KMS-11 (cell line): ENCODE data around the gene MIB1.

Experiments
- H2AFZ ChIP-seq: fragments of 200-600 bp; sonication (generic); 2 replicates; pipeline ENCODE4 v1.6.1; 2016; ENCODE audit warnings: antibody characterized with exemption, mixed run types, low read depth
- H3K27ac ChIP-seq: fragments of 200-600 bp; sonication (generic); 2 replicates; pipeline ENCODE4 v1.6.1; 2016; ENCODE audit warnings: mild to moderate bottlenecking, mixed run types
- H3K27me3 ChIP-seq: fragments of 200-600 bp; sonication (generic); 2 replicates; pipeline ENCODE4 v1.6.1; 2017; ENCODE audit warnings: mild to moderate bottlenecking, low read depth, mixed run types, moderate library complexity; ENCODE audit not compliant: insufficient read depth
- H3K36me3 ChIP-seq: fragments of 200-600 bp; sonication (generic); 2 replicates; pipeline ENCODE4 v1.6.1; 2017; ENCODE audit warnings: mild to moderate bottlenecking, mixed run types; ENCODE audit not compliant: insufficient read depth
- H3K4me1 ChIP-seq: fragments of 200-600 bp; sonication (generic); 2 replicates; pipeline ENCODE4 v1.6.1; 2016; ENCODE audit warnings: mild to moderate bottlenecking, low read depth, mixed run types; ENCODE audit not compliant: poor library complexity, severe bottlenecking
- H3K4me2 ChIP-seq: fragments of 200-600 bp; sonication (generic); 2 replicates; pipeline ENCODE4 v1.7.0; 2016; ENCODE audit warnings: mild to moderate bottlenecking, mixed run types
- H3K4me3 ChIP-seq: fragments of 200-600 bp; sonication (generic); IDR thresholded peaks from 2 replicates; pipeline ENCODE4 v1.6.1; 2017; ENCODE audit warnings: low read depth, low read length, mixed read lengths; ENCODE audit not compliant: insufficient read depth
- H3K79me2 ChIP-seq: fragments of 200-600 bp; sonication (generic); 2 replicates; pipeline ENCODE4 v1.6.1; 2016; ENCODE audit warnings: low read depth, mixed run types; ENCODE audit not compliant: insufficient read depth
- H3K9ac ChIP-seq: fragments of 200-600 bp; sonication (generic); 2 replicates; pipeline ENCODE4 v1.6.1; 2016; ENCODE audit warnings: mild to moderate bottlenecking, mixed run types
- H4K20me1 ChIP-seq: fragments of 200-600 bp; sonication (generic); 2 replicates; pipeline ENCODE4 v1.6.1; 2016; ENCODE audit warnings: mild to moderate bottlenecking, mixed run types; ENCODE audit not compliant: insufficient read depth
- CTCF ChIP-seq: fragments of 200-600 bp; sonication (generic); conservative IDR thresholded peaks from 2 replicates; pipeline ENCODE4 v1.6.1; 2017; ENCODE audit warnings: low read depth, mild to moderate bottlenecking, antibody characterized with exemption, low read length, moderate library complexity, mixed read lengths

Gene MIB1

GRCh38 chr18:21760321-21760720, 19.7 kb downstream of the MIB1 start:
- no peak for TF ChIP-seq CTCF
- no peak overlapping the region for H3K4me2 ChIP-seq
- H3K27ac ChIP-seq: no peak overlapping the region
- no peaks in the 10 kb centered on the region for H3K27me3 ChIP-seq
- H3K4me3 ChIP-seq: no peak overlapping the region
- H2AFZ ChIP-seq: no peak overlapping the region
- peaks cover 31% of the 10 kb centered on the region for H3K4me1 ChIP-seq
- no peaks in the 10 kb centered on the region; the same call in 1 of the 2 replicates for H4K20me1 ChIP-seq
- H3K79me2 ChIP-seq: peaks cover 81% of the 10 kb centered on the region
- no peak overlapping the region for H3K9ac ChIP-seq
- no peaks in the 10 kb centered on the region for H3K36me3 ChIP-seq

- Histone ChIP-seq H3K4me2 (no peak overlapping the region), H3K36me3 (peaks cover 6% of the 10 kb centered on the region; the same call in 1 of the 2 replicates), H3K79me2 (peaks cover 73% of the 10 kb centered on the region), H3K27me3 (no peaks in the 10 kb centered on the region), H4K20me1 (no peaks in the 10 kb centered on the region; the same call in 1 of the 2 replicates), H3K9ac (no peak overlapping the region), H3K4me3 (no peak overlapping the region), H3K4me1 (peaks cover 31% of the 10 kb centered on the region), H2AFZ (no peak overlapping the region), H3K27ac (no peak overlapping the region)
- TF ChIP-seq CTCF: no peak
Measured at GRCh38 chr18:21761471-21762115, 21.0 kb downstream of the MIB1 start.

- Histone ChIP-seq H3K4me2 (no peak overlapping the region), H3K79me2 (peaks cover 72% of the 10 kb centered on the region), H4K20me1 (no peaks in the 10 kb centered on the region; the same call in 1 of the 2 replicates), H3K27ac (no peak overlapping the region), H3K36me3 (peaks cover 6% of the 10 kb centered on the region; the same call in 1 of the 2 replicates), H3K4me1 (peaks cover 31% of the 10 kb centered on the region), H3K4me3 (no peak overlapping the region), H3K9ac (no peak overlapping the region), H2AFZ (no peak overlapping the region), H3K27me3 (no peaks in the 10 kb centered on the region)
- no peak for TF ChIP-seq CTCF
Measured at GRCh38 chr18:21762181-21762772, 21.7 kb downstream of the MIB1 start.

- H2AFZ ChIP-seq: no peak overlapping the region
- peaks cover 31% of the 10 kb centered on the region for H3K4me1 ChIP-seq
- no peak overlapping the region for H3K4me2 ChIP-seq
- no peaks in the 10 kb centered on the region for H3K27me3 ChIP-seq
- no peak for TF ChIP-seq CTCF
- H3K79me2 ChIP-seq: peaks cover 63% of the 10 kb centered on the region
- no peak overlapping the region for H3K27ac ChIP-seq
- H3K9ac ChIP-seq: no peak overlapping the region
- H3K4me3 ChIP-seq: no peak overlapping the region
- no peaks in the 10 kb centered on the region; the same call in 1 of the 2 replicates for H4K20me1 ChIP-seq
- peaks cover 6% of the 10 kb centered on the region; the same call in 1 of the 2 replicates for H3K36me3 ChIP-seq
Measured at GRCh38 chr18:21763846-21764646, 23.5 kb downstream of the MIB1 start.
